ENCODE data around the gene CTDSPL.
"Not testable (repeated sequence)": the region's sequence is repeated elsewhere in the genome, so short reads cannot be mapped to it uniquely, and the experiment has no call there.

Gene CTDSPL

DNA sequence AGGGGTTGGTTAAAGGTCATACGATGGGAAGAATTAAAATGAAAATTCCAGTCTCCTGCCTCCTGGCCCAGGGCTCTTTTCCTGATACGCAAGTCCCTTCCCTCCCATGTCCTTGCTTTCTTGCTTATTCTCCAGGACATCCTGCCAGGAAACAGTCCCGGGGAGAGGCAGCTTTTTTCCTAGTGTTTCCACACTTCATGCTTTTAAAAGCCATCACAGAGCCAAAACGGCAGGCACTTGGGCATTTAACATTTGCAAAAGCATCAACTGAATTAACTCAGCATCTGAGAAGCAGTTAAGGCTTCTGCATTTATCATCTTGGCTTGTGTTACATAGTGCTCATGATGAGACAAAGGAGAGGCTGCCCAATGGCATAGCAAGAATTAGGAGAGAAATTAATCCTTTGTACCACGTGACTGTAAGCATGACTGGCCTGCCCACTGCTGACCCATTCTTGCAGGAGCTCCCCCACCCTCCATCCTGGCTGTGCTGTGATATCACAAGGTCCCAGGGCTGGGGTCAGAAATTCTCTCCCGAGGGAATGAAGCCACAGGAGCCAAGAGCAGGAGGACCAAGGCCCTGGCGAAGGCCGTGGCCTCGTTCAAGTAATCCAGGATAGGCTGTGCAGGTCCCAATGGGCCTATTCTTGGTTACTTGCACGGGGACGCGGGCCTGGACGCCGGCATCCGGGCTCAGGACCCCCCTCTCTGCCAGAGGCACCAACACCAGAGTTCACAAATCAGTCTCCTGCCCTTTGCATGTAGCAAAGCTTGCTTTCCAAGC lies 107.3 kb downstream of the CTDSPL start:
- Histone ChIP-seq H3K4me1 (ENCODE audit: control insufficient read depth, insufficient read depth, low read length) (peaks cover 23% of the 10 kb centered on the region), H3K27ac (ENCODE audit: low read length) (no peak overlapping the region), H3K4me3 (ENCODE audit: low read length in 2 of 2) (no peak overlapping the region), H3K9ac (ENCODE audit: low read length in 2 of 2) (no peak overlapping the region), H3K27me3 (ENCODE audit: control insufficient read depth in 1 of 2, insufficient read depth in 2 of 2, low read length in 2 of 2) (no peaks in the 10 kb centered on the region), H3K9me3 (ENCODE audit: control insufficient read depth in 2 of 2, low read length in 2 of 2) (no peaks in the 10 kb centered on the region), H3K36me3 (ENCODE audit: control insufficient read depth in 2 of 2, insufficient read depth in 2 of 2, low read length in 2 of 2) (peaks cover 12 to 27% of the 10 kb centered on the region in 2 donors)

DNA sequence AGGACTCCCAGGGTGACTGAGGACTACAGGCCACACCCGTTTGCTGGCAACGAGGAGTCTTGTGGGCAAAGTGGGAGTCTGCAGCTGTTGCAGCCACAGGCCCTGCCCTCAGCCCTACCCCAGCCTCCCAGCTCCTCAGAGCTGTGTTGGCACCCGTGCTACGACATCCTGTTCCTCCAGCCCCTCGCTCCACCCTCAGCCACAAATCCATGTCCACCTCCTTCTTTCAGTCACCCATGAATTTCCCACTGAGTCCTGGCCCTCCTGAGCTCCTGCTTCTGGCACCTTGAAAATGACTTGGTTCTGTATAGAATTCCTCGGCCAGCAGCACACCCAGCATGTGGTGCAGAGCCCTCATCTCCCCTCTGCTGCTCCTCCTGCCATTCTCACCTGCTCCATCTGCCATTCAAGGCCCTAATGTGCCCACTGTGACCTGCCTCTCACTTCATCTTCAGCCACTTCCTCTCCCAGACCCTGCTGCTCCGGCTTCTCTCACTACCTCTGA lies 108.0 kb downstream of the CTDSPL start:
- H3K27ac ChIP-seq (ENCODE audit: low read length), result no peak overlapping the region
- no peak overlapping the region for H3K4me3 ChIP-seq (ENCODE audit: low read length in 2 of 2)
- H3K9ac ChIP-seq (ENCODE audit: low read length in 2 of 2), result no peak overlapping the region
- peaks cover 12 to 28% of the 10 kb centered on the region in 2 donors for H3K36me3 ChIP-seq (ENCODE audit: control insufficient read depth in 2 of 2, insufficient read depth in 2 of 2, low read length in 2 of 2)
- peaks cover 25% of the 10 kb centered on the region for H3K4me1 ChIP-seq (ENCODE audit: control insufficient read depth, insufficient read depth, low read length)
- H3K27me3 ChIP-seq (ENCODE audit: control insufficient read depth in 1 of 2, insufficient read depth in 2 of 2, low read length in 2 of 2), result no peaks in the 10 kb centered on the region
- H3K9me3 ChIP-seq (ENCODE audit: control insufficient read depth in 2 of 2, low read length in 2 of 2), result no peaks in the 10 kb centered on the region

DNA sequence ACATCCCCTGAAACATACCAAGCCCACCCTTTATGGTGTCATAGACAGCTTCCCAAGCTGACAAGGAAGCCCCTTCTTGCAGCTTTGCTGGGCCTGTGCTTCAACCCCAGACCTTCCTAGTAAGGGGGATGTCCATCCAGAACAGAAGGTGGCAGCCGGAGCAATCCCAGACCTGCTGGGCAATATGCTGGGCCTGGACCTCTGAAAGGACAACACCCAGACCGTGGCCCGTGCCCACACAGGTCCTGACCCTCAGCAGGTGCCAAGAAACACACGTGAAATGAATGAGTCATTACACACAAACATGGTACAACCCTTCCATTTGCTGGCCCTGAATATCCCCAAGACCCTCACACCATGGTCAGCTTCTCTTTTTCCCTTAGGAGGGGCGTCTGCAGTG lies 109.1 kb downstream of the CTDSPL start:
- H3K27ac ChIP-seq (ENCODE audit: low read length), result no peak overlapping the region
- no peaks in the 10 kb centered on the region for H3K9me3 ChIP-seq (ENCODE audit: control insufficient read depth in 2 of 2, low read length in 2 of 2)
- no peak overlapping the region for H3K9ac ChIP-seq (ENCODE audit: low read length in 2 of 2)
- H3K4me1 ChIP-seq (ENCODE audit: control insufficient read depth, insufficient read depth, low read length), result peaks cover 25% of the 10 kb centered on the region
- no peaks in the 10 kb centered on the region for H3K27me3 ChIP-seq (ENCODE audit: control insufficient read depth in 1 of 2, insufficient read depth in 2 of 2, low read length in 2 of 2)
- H3K36me3 ChIP-seq (ENCODE audit: control insufficient read depth in 2 of 2, insufficient read depth in 2 of 2, low read length in 2 of 2), result peaks cover 12 to 34% of the 10 kb centered on the region in 2 donors
- no peak overlapping the region for H3K4me3 ChIP-seq (ENCODE audit: low read length in 2 of 2)

DNA sequence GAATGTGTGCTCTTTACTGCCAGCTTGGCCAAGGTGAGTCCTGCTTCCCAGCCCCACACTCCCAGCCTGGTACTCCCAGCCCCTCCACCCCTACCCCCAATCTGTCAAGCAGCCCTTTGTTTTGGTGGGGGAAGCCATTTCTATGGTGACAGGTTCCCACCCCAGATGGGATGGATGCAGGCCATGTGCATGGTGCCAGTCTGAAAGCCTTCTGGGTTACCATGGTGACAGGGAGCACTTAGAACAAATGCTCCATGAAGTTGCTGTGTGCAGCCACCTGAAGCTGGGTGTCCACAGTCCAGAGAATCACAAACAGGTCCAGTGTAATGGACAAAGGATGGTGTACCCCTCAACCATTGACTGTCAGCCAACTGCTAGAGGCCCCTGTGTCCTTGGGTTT lies 109.8 kb downstream of the CTDSPL start:
- Histone ChIP-seq H3K9ac (ENCODE audit: low read length in 2 of 2) (no peak overlapping the region), H3K9me3 (ENCODE audit: control insufficient read depth in 2 of 2, low read length in 2 of 2) (no peaks in the 10 kb centered on the region), H3K4me3 (ENCODE audit: low read length in 2 of 2) (no peak overlapping the region), H3K4me1 (ENCODE audit: control insufficient read depth, insufficient read depth, low read length) (peaks cover 25% of the 10 kb centered on the region), H3K27ac (ENCODE audit: low read length) (no peak overlapping the region), H3K36me3 (ENCODE audit: control insufficient read depth in 2 of 2, insufficient read depth in 2 of 2, low read length in 2 of 2) (peaks cover 16 to 35% of the 10 kb centered on the region in 2 donors), H3K27me3 (ENCODE audit: control insufficient read depth in 1 of 2, insufficient read depth in 2 of 2, low read length in 2 of 2) (no peaks in the 10 kb centered on the region)

DNA sequence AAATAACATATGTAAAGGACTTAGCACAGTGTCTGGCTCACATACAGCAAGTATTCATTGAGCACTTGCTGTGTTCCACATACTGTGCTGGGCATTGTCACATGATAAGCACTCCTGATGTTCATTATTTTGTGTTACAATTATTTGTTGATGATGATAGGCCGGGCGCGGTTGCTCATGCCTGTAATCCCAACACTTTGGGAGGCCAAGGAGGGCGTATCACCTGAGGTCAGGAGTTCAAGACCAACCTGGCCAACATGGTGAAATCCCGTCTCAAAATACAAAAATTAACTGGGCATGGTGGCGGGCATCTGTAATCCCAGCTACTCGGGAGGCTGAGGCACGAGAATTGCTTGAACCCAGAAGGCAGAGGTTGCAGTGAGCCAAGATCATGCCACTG lies 110.4 kb downstream of the CTDSPL start:
- not testable (repeated sequence) for H3K27me3 ChIP-seq (ENCODE audit: control insufficient read depth in 1 of 2, insufficient read depth in 2 of 2, low read length in 2 of 2); H3K9me3 ChIP-seq (ENCODE audit: control insufficient read depth in 2 of 2, low read length in 2 of 2); H3K4me3 ChIP-seq (ENCODE audit: low read length in 2 of 2); H3K27ac ChIP-seq (ENCODE audit: low read length); H3K9ac ChIP-seq (ENCODE audit: low read length in 2 of 2)
- Histone ChIP-seq H3K4me1 (ENCODE audit: control insufficient read depth, insufficient read depth, low read length) (peaks cover 23% of the 10 kb centered on the region), H3K36me3 (ENCODE audit: control insufficient read depth in 2 of 2, insufficient read depth in 2 of 2, low read length in 2 of 2) (peaks cover 16 to 41% of the 10 kb centered on the region in 2 donors)

DNA sequence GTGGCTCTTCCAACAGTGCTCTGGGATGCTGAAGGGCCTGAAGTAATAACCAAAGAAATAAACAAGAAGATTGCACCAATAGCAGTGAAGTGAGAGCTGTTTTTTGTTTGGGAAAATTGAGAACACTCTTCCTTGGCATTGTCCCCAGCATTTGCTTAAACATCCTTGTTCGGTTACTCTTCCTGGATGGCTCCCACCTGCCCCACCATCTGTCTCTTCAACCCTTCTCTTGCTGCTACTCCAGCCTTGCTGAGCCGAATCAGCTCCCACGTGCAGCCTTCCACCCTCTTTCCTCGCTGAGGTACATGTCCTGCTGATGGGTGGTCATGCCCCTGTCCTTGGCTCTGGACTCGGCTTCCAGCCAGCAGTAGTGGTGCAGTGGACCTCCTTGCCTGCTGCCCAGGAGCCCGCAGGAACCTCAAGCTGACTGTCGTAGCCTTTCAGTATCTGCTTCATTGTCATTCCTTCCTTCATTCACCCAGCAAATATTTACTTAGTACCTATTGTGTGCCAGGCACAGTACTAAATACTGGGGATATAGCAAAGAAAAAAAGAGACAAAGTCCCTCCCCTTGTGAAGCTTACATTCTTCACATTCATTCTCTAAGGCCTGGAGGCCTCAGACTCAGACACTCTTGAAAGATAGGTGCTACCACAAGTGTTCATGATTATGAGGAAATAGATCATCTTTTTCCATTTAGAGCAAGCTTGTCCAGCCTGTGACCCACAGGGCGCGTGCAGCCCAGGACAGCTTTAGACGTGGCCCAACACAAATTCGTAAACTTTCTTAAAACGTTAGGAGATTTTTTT lies 111.8 kb downstream of the CTDSPL start:
- Histone ChIP-seq H3K27ac (ENCODE audit: low read length) (no peak overlapping the region), H3K4me1 (ENCODE audit: control insufficient read depth, insufficient read depth, low read length) (peaks cover 19% of the 10 kb centered on the region), H3K36me3 (ENCODE audit: control insufficient read depth in 2 of 2, insufficient read depth in 2 of 2, low read length in 2 of 2) (peaks cover 12 to 42% of the 10 kb centered on the region in 2 donors), H3K27me3 (ENCODE audit: control insufficient read depth in 1 of 2, insufficient read depth in 2 of 2, low read length in 2 of 2) (no peaks in the 10 kb centered on the region), H3K9ac (ENCODE audit: low read length in 2 of 2) (no peak overlapping the region), H3K4me3 (ENCODE audit: low read length in 2 of 2) (no peak overlapping the region), H3K9me3 (ENCODE audit: control insufficient read depth in 2 of 2, low read length in 2 of 2) (no peaks in the 10 kb centered on the region)

DNA sequence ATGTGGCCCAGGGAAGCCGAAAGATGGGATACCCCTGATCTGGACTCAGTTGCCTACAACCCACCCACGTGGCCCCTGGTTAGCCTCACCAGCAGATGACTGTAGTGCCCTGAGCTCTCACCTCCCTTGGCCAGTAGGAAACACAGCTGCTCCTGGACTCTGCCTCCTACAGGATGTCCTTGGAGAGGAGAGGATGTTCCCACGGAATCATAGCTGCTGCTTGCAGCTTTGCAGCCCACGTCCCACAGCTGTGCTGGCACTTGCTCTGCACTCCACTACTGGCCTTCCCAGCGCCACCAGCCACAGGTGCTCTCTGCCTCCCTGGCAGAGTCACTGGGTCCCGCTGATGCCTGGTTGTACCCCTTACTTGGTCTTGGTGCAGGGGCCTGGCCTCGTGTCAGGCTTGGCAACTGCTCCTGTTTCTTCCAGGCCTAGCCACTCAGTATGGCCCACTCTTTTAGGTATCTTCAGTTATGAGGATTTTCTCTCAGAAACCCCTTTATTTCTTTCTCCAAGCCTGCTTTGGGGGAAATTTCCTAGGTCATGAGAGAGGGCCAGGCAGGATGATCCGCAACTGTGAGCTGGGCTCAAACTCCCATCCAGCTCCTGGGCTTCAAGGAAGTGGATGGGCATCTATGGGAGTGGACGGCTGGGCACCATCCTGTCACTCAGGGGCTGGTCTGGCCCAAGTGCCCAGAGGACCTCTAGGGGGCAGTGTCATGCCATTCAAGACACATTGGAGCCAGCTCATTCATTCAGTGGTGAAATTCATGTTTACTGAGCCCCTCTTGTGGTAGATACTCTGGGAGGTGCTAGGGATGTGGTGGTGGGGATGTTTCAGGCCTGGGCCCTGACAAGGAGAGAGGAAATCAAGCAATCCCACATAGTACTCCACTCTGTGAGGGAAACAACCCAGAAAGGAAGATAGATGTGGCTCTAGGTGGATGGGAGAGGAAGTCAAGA lies 112.7 kb downstream of the CTDSPL start:
- no peaks in the 10 kb centered on the region for H3K9me3 ChIP-seq (ENCODE audit: control insufficient read depth in 2 of 2, low read length in 2 of 2)
- no peak overlapping the region for H3K27ac ChIP-seq (ENCODE audit: low read length)
- H3K9ac ChIP-seq (ENCODE audit: low read length in 2 of 2), result no peak overlapping the region
- peaks cover 11 to 40% of the 10 kb centered on the region in 2 donors for H3K36me3 ChIP-seq (ENCODE audit: control insufficient read depth in 2 of 2, insufficient read depth in 2 of 2, low read length in 2 of 2)
- no peak overlapping the region for H3K4me3 ChIP-seq (ENCODE audit: low read length in 2 of 2)
- H3K4me1 ChIP-seq (ENCODE audit: control insufficient read depth, insufficient read depth, low read length), result peaks cover 10% of the 10 kb centered on the region
- no peaks in the 10 kb centered on the region for H3K27me3 ChIP-seq (ENCODE audit: control insufficient read depth in 1 of 2, insufficient read depth in 2 of 2, low read length in 2 of 2)

DNA sequence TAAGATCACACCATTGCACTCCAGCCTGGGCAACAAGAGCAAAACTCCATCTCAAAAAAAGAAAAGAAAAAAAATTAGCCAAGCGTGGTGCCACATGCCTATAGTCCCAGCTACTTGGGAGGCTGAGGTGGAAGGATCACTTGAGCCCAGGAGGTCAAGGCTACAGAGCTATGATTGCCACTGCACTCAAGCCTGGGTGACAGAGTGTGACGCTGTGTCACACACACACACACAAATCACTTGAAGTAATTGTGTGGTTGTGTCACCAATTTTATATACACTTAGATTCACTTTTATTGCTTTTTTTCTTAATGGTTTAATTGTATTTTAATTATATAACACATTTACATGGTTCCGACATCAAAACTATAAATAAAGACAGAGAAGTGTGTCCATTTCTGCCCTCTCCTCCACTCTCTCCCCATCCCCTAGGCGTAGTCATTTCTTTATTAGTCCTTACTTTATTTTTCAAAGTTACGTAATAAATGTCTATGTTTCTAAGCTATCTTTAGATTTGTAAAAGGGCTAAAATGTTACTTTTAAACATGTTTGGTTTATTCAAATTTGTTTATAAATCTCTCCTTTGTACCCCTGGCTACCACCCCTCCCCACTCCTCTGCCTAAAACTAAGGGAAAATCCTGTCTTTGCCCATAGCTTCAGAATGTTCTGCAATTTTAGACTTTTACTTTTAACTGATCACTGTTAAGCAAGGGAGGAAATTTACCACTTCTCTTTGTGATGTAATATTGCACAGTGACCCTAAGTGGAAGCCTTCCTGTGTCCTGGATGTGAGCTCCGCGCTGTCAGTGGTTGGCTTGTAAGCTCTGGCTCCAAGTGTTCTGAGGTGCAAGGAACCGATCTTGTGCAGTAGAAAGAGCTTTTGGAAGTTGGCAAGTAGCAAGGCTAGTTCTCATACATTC lies 118.1 kb downstream of the CTDSPL start:
- Histone ChIP-seq H3K27me3 (ENCODE audit: control insufficient read depth in 1 of 2, insufficient read depth in 2 of 2, low read length in 2 of 2) (no peaks in the 10 kb centered on the region), H3K4me3 (ENCODE audit: low read length in 2 of 2) (no peak overlapping the region), H3K36me3 (ENCODE audit: control insufficient read depth in 2 of 2, insufficient read depth in 2 of 2, low read length in 2 of 2) (peaks cover 22 to 48% of the 10 kb centered on the region in 2 donors), H3K9ac (ENCODE audit: low read length in 2 of 2) (no peak overlapping the region), H3K27ac (ENCODE audit: low read length) (no peak overlapping the region), H3K9me3 (ENCODE audit: control insufficient read depth in 2 of 2, low read length in 2 of 2) (no peaks in the 10 kb centered on the region), H3K4me1 (ENCODE audit: control insufficient read depth, insufficient read depth, low read length) (no peaks in the 10 kb centered on the region)

DNA sequence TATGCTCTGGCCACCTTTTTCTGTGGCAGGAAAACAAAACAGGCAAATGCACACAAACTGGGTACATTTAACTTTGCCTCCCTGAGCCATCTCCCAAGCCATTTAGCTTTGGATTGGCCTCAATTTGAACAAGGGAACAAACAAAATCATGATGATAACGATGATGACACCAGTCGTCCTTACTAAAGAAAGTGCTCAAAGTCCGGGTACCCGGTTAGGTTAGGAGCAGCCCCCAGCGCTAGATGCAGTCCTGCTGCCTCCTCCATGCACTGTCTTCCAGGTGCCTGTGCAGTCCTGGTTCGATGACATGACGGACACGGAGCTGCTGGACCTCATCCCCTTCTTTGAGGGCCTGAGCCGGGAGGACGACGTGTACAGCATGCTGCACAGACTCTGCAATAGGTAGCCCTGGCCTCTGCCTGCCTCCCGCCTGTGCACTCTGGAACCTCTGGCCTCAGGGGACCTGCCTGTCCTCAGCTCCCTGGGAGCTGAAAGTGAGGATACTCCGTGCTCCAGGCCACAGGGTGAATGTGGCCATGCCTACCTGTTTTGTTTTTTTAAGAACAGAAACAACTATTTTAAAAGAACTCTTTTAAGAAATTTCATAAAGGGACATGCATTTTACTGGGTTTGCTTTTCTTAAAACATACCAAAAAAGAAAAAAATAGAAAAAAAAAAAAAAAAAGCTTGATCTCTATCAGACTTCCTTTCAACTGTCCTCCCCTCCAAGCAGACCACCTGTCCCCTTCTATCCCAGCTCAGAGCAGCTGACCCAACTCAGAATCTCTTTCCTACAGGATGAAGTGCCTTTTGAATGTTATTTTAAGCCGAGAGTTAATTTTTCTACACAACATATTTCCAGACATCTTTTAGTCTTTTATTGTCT lies 119.0 kb downstream of the CTDSPL start:
- H3K36me3 ChIP-seq (ENCODE audit: control insufficient read depth in 2 of 2, insufficient read depth in 2 of 2, low read length in 2 of 2), result peaks cover 19 to 46% of the 10 kb centered on the region in 2 donors

More for the DNA sequence above, 119.0 kb downstream of the CTDSPL start:
- H3K4me1 ChIP-seq (ENCODE audit: control insufficient read depth, insufficient read depth, low read length), result no peaks in the 10 kb centered on the region
- no peaks in the 10 kb centered on the region for H3K27me3 ChIP-seq (ENCODE audit: control insufficient read depth in 1 of 2, insufficient read depth in 2 of 2, low read length in 2 of 2)
- H3K9me3 ChIP-seq (ENCODE audit: control insufficient read depth in 2 of 2, low read length in 2 of 2), result no peaks in the 10 kb centered on the region
- no peak overlapping the region for H3K9ac ChIP-seq (ENCODE audit: low read length in 2 of 2)
- no peak overlapping the region for H3K4me3 ChIP-seq (ENCODE audit: low read length in 2 of 2)
- H3K27ac ChIP-seq (ENCODE audit: low read length), result no peak overlapping the region
